ENCODE measurements around the gene ITGB1BP1. TPM values are rescaled to one million over a fixed set of nuclear protein-coding genes. Genes with fewer than 3 reads are reported as not detected.
A peak's percentile ranks its signal among the peaks of the same experiment; 100 is the strongest.

The ITGB1BP1 gene
- total and polyA plus RNA-seq, 2 of the 13 experiments (the other 11 are each of a cell fraction or from before 2014, with no cell fraction given): 106 to 108 TPM

- 0 out of 2 replicates have a peak, but pooled peaks have one; percentile 39 for TF ChIP-seq ZNF782 (CRISPR knock-in tag; IDR thresholded peaks at IDR 0.05; ENCODE audit: borderline replicate concordance)
- peak; percentile 75; the same call in 1 of the 2 replicates for TF ChIP-seq WIZ (CRISPR knock-in tag; IDR thresholded peaks at IDR 0.05)
- no peak; the same call in 1 of the 2 replicates for TF ChIP-seq HMG20A (CRISPR knock-in tag; IDR thresholded peaks at IDR 0.05; ENCODE audit: borderline replicate concordance)
- peak; percentile 70 for TF ChIP-seq ATF7-NPFF (CRISPR knock-in tag; IDR thresholded peaks at IDR 0.05; ENCODE audit: low read depth)
- peak; percentile 79; the same call in 1 of the 2 replicates for TF ChIP-seq MXD3 (CRISPR knock-in tag; IDR thresholded peaks at IDR 0.05)
- peak; percentile 97 for TF ChIP-seq SPEN (CRISPR knock-in tag; IDR thresholded peaks at IDR 0.05; ENCODE audit: low read depth)
- peak; percentile 38 for TF ChIP-seq U2AF1 (optimal IDR thresholded peaks at IDR 0.05; ENCODE audit: low read depth, low read length)
- TF ChIP-seq PCBP2 (optimal IDR thresholded peaks at IDR 0.05; ENCODE audit: low read depth, low read length, poor library complexity, severe bottlenecking): no peak
- peak; percentile 79 for TF ChIP-seq ESRRA (CRISPR knock-in tag; IDR thresholded peaks at IDR 0.05; ENCODE audit: low read depth)
- TF ChIP-seq ZNF740 (CRISPR knock-in tag; IDR thresholded peaks at IDR 0.05): no peak
- no peak; the same call in none of the 2 replicates for TF ChIP-seq ZNF724P (CRISPR knock-in tag; IDR thresholded peaks at IDR 0.05; ENCODE audit: borderline replicate concordance)
- no peak; the same call in 1 of the 2 replicates for TF ChIP-seq RELA (CRISPR knock-in tag; IDR thresholded peaks at IDR 0.05)
- TF ChIP-seq TRIM22 (IDR thresholded peaks at IDR 0.05): no peak
- TF ChIP-seq RFX1 (IDR thresholded peaks at IDR 0.05): no peak
- peak; percentile 91 for TF ChIP-seq CREB3 (CRISPR knock-in tag; IDR thresholded peaks at IDR 0.05)
- TF ChIP-seq NFKBIZ (CRISPR knock-in tag; IDR thresholded peaks at IDR 0.05): peak; percentile 67; the same call in 1 of the 2 replicates
- TF ChIP-seq MAFK (conservative IDR thresholded peaks at IDR 0.05 in 1 of 2, IDR thresholded peaks at IDR 0.05 in 1 of 2; ENCODE audit: low read length in 2 of 2): no peak
- peak; percentile 72; the same call in 1 of the 2 replicates for TF ChIP-seq ZNF770 (CRISPR knock-in tag; IDR thresholded peaks at IDR 0.05)
- TF ChIP-seq RAD21 (CRISPR knock-in tag; IDR thresholded peaks at IDR 0.05): peak; percentile 73
- no peak for TF ChIP-seq ATF1 (CRISPR knock-in tag; IDR thresholded peaks at IDR 0.05)
- peak; percentile 29; the same call in 1 of the 2 replicates for TF ChIP-seq MIXL1 (CRISPR knock-in tag; IDR thresholded peaks at IDR 0.05)
- TF ChIP-seq MTA1 (CRISPR knock-in tag; IDR thresholded peaks at IDR 0.05; ENCODE audit: borderline replicate concordance): peak; percentile 57; the same call in 1 of the 2 replicates
- TF ChIP-seq TRIM24 (CRISPR knock-in tag; IDR thresholded peaks at IDR 0.05): no peak
- peak; percentile 33; the same call in 1 of the 2 replicates for TF ChIP-seq ZKSCAN5 (CRISPR knock-in tag; IDR thresholded peaks at IDR 0.05)
- TF ChIP-seq HNRNPLL (IDR thresholded peaks at IDR 0.05; ENCODE audit: low read depth, low read length, poor library complexity, severe bottlenecking): peak; percentile 41
- peak; percentile 91 for TF ChIP-seq ZC3H13 (CRISPR knock-in tag; IDR thresholded peaks at IDR 0.05)
Observed at GRCh38 chr2:9423100-9423921, at the start of gene ITGB1BP1, which contains the start of gene CPSF3 (continued).

All from HepG2 (cell line).